GM19023 (cell line): ENCODE results near the gene NODAL.
"Not testable (repeated sequence)": the region's sequence is repeated elsewhere in the genome, so short reads cannot be mapped to it uniquely, and the experiment has no call there.

Experiments
- ATAC-seq: cut with Tn5 transposase; IDR thresholded peaks from one replicate; pipeline ENCODE4 v1.9.1; 2021; ENCODE audit warnings: mild to moderate bottlenecking, moderate library complexity; ENCODE audit not compliant: unreplicated experiment

Gene NODAL

DNA sequence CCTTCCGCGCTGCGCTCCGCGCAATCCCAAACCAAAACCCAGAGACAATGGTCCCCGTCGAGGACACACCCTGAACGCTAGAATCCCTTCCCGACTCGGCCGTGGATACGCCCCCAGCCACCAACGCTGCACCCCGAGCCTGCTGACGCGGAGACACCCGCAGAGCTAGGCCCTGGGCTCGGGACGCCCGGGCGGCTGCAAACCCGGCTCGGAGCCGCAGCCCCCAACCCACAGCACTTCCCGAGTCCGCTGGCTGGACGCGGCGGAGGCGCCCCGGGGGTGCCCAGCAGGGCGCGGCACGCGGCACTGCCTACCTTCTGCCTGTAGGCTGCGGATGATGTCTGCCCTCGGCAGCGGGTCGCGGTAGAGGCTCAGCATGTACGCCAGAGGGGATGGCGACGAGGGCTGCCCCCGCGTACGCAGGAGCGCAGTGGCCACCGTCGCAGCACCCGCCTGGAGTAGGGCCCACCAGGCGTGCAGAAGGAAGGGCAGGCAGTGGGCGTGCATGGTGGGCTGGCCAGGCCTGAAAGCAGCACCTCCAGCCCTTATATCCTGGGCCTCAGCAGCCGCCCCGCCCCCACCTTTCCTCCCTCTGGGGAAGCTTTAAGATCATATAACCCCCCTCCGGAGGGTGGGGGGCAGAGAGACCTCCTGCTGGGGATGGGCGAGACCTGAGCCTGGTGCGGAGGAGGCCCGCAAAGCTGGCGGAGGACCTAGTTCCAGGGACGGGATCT is at the start of gene NODAL:
Gene NODAL (minus strand): TSS at position 521 of the 734 bp plus-strand sequence. CDS start 14 bp downstream, at position 507.
- no peak for ATAC-seq

DNA sequence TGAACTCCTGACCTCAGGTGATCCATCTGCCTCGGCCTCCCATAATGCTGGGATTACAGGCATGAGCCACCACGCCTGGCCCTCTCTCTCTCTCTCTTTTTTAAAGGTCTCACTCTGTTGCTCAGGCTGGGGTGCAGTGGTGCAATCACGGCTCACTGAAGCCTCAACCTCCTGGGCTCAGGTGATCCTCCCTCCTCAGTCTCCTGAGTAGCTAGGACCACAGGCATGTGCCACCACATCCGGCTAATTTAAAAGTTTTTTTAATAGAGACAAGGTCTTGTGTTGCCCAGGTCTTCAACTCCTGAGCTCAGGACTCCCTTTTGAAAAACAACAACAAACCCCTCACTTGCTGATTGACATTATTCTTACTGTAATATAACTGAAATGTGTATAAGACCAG is 48.7 kb upstream of the NODAL start:
- no peak for ATAC-seq

DNA sequence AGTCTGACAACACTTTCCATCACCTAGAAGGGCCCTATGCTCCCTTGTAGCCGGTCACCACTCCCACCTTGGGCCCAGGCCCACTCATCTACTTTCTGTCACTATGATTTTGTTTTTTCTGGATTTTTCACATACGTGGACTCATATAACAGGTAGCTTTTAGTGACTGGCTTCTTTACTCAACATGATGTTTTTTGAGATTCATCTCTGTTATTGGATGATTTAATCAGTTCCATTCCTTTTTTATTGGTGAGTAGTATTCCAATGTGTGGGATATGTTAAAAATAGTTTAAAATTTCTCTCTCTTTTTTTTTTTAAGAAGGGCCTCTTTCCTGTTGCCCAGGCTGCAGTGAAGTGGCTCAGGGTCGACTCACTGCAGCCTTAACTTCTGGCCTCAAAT is 46.3 kb upstream of the NODAL start:
- ATAC-seq = no peak

DNA sequence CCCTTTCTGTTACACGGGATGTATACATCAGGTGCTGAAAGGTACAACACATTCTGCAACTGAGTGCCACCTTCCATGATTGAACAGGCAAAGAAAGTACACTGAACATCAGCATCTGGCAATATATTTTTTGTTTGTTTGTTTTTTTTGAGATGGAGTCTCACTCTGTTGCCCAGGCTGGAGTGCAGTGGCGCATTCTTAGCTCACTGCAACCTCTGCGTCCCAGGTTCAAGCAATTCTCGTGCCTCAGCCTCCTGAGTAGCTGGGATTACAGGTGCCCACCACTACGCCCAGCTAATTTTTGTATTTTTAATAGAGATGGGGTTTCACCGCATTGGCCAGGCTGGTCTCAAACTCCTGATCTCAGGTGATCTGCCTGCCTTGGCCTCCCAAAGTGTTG is 42.4 kb upstream of the NODAL start:
- ATAC-seq = not testable (repeated sequence)

DNA sequence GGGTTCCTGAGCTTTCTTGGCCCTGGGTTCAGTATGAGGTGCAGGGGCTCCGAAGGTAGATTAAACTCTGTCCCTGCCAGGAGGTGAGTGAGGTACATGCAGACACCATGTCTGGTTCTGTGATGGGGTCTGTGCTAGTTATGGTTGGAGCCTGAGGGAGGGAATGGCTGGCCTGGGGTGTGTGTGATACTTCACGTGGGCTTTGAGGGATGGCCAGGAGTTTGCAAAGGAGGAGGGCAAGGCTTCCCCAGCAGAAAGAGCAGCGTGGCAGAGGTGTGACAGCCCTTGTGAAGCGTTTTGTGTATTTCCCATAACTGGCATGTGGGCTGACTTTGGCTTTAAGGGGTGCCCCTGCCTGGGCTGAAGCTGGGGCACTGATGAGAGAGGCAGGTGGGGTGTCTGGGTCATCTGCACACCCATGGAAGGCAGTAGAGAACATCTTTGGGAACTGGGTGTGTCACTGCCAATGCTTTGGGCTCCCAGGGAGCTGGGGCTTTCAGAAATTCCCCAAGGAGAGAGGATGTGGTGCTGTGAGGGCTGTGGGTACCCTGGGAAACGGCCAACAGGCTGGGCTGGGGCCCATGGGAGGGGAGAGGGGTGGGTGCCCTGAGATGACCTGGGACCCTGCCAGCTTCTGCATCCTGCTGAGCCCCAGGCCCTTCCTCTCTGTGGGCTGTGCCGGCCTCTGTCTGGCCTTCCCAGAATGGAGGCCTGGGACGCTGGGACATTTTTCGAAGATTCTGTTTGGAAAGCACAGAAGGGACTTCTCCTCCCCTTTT is 41.7 kb upstream of the NODAL start:
- no peak for ATAC-seq

DNA sequence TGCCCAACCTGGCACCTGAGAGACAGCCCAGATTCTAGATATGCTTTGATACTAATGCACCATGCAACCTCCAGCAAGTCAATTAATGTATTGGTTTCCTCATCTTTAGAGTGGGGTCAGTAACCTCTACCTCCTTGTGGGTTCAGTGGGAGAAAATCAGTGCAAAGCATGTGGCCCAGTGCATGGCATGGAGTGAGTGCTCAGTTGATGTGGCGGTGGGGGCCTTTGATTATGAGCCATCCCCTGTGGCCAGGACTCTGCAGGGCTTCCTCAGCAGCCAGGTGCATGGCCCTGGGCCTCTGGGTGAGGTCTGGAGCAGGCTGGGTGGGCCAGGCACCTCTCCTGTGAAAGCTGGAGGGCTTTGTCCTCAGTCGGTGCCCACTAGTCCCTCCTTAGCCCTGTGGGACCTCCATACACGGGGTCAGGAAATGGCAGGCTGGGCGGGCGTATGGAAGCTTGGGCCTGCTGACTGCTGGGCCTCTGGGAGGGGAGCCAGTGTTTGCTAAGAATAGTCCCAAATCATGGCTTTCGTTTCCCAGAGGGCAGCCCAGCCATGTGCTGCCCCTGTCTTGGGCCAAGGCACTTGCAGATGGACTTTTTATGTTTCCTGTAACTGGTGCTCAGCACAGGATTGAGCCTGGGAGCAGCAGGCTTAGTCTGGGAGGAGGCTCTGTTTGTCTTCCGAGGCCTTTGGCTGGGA is 40.5 kb upstream of the NODAL start:
- no peak for ATAC-seq

DNA sequence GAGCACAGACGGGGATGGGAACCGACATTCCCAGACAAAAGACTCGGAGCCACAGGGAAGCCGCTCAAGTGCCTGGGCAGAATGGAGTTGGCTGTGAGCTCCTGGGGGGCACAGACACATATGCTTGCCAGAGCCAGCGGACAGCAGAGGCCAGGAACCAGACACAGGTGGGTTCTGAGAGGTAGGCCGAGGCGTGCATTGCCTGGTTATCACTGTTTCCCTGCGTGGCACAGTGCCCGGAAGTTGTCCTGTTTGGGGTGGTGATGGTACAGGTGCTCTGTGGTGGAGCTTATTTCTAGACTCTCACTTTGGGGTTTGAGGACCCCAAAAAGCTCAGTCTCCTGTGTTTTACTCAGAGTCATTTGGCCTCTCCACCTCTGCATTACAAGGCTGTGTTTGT is 39.6 kb upstream of the NODAL start:
- no peak for ATAC-seq

DNA sequence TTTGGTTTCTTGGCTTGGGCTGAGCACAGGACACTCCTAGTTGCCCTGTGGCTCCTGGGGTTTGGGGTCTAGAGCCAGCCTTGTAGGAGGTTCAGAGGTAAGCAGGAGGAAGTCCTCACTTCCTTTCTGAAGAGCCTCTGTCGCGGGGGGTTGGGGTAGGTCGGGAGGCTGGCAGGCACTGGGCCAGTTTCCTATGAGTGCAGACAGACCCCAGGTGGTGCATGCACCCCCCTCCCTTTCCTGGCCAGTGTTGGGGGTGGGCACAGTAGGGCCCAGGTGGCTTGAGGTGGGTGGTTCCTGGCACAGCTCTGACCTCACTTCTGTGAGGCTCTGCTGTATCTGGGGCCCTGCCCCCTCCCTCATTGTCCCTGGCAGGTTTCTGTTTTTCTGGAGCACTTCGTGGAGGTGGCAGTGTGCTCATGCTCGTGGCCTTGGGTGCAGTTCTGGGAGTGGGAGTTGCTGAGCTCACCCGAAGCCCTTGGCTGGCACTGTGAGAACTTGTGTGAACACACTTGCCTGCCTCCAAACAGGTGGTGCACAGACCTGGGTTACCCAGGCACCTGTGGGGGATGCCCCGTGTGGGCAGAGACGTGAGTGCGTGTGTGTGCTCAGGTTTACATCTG is 38.9 kb upstream of the NODAL start:
- no peak for ATAC-seq

DNA sequence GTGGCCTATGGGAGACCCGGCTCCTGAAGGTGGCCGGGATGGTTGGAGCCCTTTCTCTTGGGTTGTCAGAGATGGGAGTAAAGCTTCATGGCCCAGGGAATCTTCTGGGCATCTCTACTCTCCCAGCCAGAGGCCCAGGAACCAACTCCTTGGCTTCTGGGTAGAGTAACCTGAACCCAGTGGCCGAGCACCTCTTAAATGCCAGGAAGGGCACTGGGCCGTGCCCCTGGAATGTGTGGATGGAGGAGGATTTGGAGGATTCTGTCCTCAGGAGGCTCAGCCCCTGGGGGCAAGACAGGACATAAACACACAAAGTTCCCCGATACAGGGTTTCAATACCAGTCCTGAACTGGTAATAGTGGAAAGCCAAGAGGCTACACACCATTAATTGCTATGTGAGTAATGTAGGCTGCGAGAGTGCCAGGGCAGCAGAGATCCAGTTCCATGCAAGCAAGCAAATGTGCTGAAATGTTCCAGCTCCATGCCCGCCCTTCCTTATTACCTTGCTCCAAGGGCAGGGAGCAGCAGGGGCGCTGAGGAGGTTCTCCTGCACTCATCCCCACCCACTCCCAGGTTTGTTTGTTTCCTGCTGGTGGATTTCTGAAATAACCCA is 38.3 kb upstream of the NODAL start:
- ATAC-seq = no peak

DNA sequence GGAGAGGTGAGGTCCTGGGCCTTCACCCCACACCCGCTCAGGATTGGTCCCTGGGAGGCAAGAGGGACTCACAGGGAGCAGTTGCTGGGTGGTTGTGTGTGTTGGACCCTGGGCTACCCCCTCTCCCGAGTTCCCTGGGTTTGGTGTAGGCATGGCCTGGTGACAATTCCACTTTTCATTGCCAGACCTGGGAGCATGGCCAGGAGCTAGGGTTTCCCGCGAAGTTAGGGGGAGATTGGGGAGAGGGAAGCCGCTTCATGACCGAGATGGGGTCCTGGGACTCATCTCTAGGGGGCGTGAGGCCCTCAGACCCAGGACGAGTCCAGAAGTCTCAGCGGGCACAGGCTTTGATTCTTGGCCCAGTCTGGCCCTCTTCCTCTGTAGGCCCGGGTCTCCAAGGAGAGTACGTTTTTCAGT is 37.7 kb upstream of the NODAL start:
- ATAC-seq = no peak

DNA sequence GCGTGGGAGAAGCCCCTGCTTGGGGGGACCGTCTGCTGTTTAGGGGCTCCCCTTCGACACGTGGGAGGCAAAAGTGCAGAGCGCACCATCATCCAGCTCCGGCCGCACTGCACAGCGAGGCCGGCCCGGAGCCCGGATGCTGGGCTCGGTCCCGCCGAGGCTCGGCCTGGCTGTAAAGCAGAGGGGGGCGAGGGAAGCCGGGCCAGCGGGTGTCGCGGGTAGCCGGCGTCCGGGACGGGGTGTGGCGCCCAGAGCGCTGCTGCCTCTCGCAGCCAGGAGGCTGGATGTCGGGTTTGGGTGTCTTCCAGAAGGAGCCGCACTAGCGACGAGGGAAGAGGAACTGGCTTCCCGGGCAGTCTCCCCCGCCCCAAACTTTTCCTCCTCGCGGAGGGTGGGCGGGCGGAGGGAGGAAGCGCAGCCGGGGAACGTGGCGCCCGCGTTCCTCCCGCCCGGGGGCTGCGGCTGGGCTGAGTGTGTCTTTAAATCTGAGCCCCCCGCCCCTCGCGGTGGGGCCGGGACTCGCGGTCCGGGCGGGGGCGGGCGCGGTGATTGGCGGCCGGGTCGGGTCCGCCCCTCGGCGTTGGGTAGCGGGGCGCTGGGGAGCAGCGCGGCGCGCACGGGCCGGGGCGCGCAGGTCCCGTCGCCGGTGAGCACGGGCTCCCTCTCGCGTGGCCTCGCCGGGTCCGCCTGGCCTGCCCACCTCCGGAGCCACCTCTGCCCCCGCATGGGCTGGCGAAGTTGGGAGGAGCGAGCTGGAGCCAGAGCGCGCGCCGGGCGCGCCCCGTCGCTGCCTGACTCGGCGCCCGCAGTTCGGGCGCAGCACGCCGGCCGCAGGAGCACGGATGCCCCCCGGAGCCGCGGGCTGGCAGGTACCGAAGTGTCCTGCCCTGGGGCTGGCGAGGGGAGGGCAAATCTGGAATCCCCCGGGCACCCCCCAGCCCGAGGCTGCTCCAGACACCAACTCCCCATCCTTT is 37.0 kb upstream of the NODAL start, which contains the start of gene PALD1:
Gene PALD1 (plus strand): TSS at position 577 of the 974 bp plus-strand sequence. CDS start 47,185 bp downstream, outside the sequence.
- ATAC-seq = no peak

DNA sequence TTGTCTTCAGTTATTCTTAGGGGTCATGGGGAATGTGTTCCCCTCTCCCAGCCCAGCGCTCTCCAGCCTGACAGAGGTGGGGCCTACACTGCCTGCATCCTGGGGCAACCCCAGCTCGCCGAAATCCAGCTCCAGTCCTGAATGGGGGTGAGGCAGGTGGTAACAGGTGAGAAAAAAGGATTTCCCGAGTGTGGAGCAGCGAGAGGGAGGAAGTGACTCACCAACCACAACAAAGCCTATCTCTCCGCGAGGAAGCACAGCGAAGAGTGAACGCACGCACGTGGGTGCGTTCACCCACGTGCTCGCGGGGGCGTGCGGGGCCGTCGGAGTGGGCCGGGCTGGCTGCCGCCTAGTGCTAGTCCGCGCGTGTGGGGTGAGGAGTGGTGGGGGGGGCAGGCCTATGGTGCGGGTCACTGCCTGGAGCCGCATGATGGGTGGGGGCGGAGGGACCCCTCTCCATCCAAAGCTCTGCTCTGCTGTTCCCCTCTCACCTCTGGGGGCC is 36.2 kb upstream of the NODAL start:
- ATAC-seq = no peak

DNA sequence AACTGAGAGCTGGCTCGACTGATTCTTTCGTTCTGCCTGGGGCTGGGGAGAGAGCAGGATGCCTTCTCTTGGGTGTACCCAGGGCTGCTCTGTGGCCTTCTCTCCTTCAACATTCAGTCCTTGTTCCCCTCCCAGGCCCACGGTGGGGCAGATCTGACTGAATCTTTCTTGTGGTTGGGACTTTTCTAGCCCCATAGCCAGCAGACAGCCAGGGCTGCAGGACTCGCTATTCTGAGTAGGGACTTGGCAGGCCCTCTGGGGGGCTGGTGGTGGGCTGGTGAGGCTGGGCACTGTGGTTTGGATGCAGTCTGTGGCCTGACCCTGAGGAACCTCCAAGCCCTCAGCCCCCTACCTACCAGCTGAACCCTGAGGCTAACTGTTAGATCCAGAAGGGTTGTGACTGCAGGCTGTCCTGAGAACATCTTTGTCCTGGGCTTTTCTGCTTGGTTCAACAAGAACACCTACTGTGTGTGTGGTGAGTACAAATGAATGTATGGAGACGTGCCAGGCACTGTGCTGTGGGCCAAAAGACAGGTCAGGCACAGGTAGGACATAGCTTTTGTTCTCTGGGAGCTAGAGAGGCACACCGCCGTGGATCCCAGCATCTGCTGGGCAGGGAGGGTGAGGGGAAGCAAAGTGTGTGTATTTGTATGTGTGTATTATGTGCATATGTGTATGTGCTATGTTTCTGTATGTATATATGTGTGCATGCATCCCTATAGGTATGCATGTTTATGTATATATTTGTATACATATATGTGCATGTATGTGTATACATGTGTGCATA is 35.0 kb upstream of the NODAL start:
- ATAC-seq = no peak

DNA sequence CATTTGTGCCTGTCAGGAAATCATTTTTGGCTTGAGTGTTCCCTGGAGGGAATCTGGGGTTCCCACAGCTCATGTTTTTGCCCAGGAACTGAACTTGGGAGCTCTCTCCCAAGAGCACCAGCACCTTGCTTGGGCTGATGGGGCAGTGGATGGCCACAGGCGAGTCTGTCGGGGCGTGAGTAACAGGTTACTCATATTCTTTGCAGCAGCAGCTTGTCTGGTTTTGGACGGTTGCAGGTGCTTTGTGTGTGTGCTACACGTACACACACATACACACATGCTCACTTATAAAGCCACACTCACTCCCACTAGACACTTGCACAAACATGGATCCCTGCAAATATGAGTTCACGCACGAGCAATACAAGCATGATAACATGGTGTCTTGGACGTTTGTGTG is 34.2 kb upstream of the NODAL start:
- ATAC-seq = no peak

DNA sequence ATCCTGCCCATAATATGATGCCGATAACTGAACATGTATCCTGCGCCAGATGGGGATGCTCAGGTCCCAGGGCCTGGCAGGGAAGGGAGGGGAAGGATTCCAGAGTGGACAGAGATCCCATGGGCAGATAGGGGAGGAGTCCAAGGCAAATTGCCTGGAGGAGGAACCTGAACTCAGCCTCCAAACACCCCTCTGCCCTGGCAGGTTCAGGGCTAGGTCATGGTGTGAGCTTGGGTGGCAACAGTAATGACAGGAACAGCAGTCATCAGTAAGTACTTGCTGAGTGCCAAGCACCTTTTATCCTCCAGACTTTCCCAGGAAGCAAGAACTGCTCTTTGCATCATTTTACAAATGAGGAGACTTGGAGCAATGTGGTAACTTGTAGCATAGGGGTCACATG is 33.3 kb upstream of the NODAL start:
- no peak for ATAC-seq

DNA sequence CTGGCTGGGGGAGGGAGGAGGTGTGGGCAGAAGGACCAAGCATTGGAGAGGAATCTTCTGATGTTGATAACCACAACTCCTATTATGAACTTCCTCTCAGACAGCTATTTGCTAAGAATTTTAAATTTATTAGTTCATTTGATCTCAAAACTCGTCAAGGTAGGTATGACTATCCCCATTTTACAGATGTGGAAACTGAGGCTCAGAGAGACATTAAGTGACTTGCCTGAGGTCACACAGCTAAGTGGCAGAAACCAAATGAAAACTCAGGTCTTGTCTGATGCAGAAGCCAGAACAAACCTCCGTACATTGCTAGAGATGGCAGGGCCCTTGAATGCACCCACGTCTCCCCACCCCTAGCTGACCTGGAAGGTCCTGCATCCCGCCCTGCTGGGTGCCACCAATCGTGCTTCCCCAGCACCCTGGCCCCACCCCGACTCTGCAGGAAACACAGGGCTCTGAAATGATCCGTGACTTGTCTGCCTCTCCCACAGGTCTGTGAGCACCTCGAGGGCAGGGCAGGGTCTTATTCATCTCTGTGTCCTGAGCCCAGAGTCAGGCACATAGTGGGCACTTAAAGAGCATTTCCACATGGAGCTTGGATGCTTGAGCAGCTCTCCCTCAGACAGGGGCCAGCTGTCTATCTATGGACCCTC is 31.4 kb upstream of the NODAL start:
- no peak for ATAC-seq

DNA sequence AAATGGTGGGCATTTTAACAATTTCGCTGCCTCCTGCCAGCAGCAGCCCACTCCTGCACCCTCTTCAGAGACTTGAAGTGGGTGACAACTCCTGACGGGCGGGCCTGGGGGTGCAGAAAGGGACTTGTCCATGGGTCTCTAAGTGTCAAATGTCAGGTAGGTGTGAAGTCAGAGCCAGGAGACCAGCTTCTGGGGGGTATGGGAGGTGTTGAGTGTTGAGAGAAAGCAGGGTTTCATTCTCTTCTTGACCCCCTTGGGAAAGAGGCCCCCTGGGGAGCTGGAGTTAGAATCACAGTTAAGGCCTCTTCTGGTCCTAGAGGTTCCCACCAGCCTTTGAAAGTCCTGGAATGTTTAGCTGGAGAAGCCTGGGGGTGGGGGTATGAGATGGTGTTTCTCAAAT is 25.5 kb upstream of the NODAL start:
- ATAC-seq = no peak

DNA sequence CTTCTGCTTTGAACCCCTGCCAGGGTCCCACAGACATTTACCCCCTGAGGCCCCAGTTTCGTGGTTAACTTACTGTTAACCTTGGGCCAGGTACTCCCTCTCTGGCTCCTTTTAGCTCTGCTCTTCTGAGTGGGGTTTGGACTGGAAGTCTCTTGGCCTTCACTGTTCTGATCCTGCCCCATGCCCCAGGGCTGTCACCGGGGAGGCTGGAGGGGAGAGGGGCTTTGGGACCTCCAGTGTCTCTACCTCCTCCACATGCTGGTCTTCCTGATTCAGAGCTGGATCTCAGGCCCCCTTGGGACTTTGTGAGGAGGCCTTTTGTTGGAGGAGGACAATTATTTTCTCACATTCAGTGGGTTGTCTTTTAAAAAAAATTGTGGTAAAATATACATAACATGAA is 24.4 kb upstream of the NODAL start:
- no peak for ATAC-seq
